Stimulated activated CD4-positive, alpha-beta T cell treated with anti-CD3 and anti-CD28 coated beads, Interleukin-2, amount 100 ng/mL, for 48 hours (primary cell): Measurements from ENCODE around the gene PCDH18.
"Not testable (repeated sequence)": the region's sequence is repeated elsewhere in the genome, so short reads cannot be mapped to it uniquely, and the experiment has no call there.

Experiments used
- DNase-seq, 2 donors: peaks; one replicate each; pipeline ENCODE4 v3.0.0-alpha.2; 2020

PCDH18 gene

GRCh38 chr4:137531986-137532868 is at the start of gene PCDH18:
Gene PCDH18 (minus strand): TSS chr4:137532494. CDS start chr4:137532088, 406 bp downstream.
- no peak for DNase-seq

GRCh38 chr4:137576446-137576845 is 44.2 kb upstream of the PCDH18 start:
- no peak for DNase-seq

GRCh38 chr4:137572647-137573046 is 40.4 kb upstream of the PCDH18 start:
- DNase-seq: no peak

- DNase-seq: no peak
These were observed 39.9 kb upstream of the PCDH18 start for GRCh38 chr4:137572163-137572562.

- DNase-seq: no peak
These were observed 27.5 kb upstream of the PCDH18 start for GRCh38 chr4:137559801-137560200.

GRCh38 chr4:137558951-137559350 is 26.7 kb upstream of the PCDH18 start:
- DNase-seq: no peak

GRCh38 chr4:137545461-137545861 is 13.2 kb upstream of the PCDH18 start:
- DNase-seq: no peak

- DNase-seq: no peak
These were observed 11.4 kb upstream of the PCDH18 start for GRCh38 chr4:137543648-137544047.

GRCh38 chr4:137543198-137543597 is 10.9 kb upstream of the PCDH18 start:
- DNase-seq: no peak

GRCh38 chr4:137541876-137542646 is 9.8 kb upstream of the PCDH18 start:
- no peak for DNase-seq

- DNase-seq: no peak
These were observed 8.9 kb upstream of the PCDH18 start for GRCh38 chr4:137541181-137541580.

- DNase-seq: no peak
These were observed 8.1 kb upstream of the PCDH18 start for GRCh38 chr4:137540356-137540755.

GRCh38 chr4:137538526-137538925 is 6.2 kb upstream of the PCDH18 start:
- no peak for DNase-seq

GRCh38 chr4:137537807-137538206 is 5.5 kb upstream of the PCDH18 start:
- DNase-seq: not testable (repeated sequence)

GRCh38 chr4:137536789-137537561 is 4.7 kb upstream of the PCDH18 start:
- no peak for DNase-seq

- DNase-seq: no peak
These were observed 3.4 kb upstream of the PCDH18 start for GRCh38 chr4:137535718-137536117.

- no peak for DNase-seq
These were observed 2.2 kb upstream of the PCDH18 start for GRCh38 chr4:137534516-137534915.

- no peak for DNase-seq
These were observed 1.6 kb upstream of the PCDH18 start for GRCh38 chr4:137533855-137534254.

GRCh38 chr4:137532869-137533236 is 559 bp upstream of the PCDH18 start:
- no peak for DNase-seq

GRCh38 chr4:137531168-137531985 is 917 bp downstream of the PCDH18 start:
- DNase-seq: no peak

GRCh38 chr4:137530176-137530575 is 2.1 kb downstream of the PCDH18 start:
- no peak for DNase-seq

GRCh38 chr4:137529432-137529831 is 2.9 kb downstream of the PCDH18 start:
- DNase-seq: no peak
